Hepatocyte (in vitro differentiated cells): ENCODE results near the gene TWSG1.

Source experiments
- CTCF ChIP-seq: fragments of 200-600 bp; sonication (generic); IDR thresholded peaks from 2 replicates; pipeline ENCODE4 v1.5.1; 2016; ENCODE audit warnings: antibody characterized with exemption, mild to moderate bottlenecking; ENCODE audit not compliant: poor library complexity
- EZH2 ChIP-seq: fragments of 200-600 bp; sonication (generic); IDR thresholded peaks from 2 replicates; pipeline ENCODE4 v1.6.1; 2016; ENCODE audit warnings: antibody characterized with exemption, mild to moderate bottlenecking, borderline replicate concordance
- EZH2phosphoT487 ChIP-seq: fragments of 200-600 bp; sonication (generic); IDR thresholded peaks from one replicate; pipeline ENCODE4 v1.6.1; 2018; ENCODE audit warnings: antibody characterized with exemption, mild to moderate bottlenecking, low read depth, moderate library complexity; ENCODE audit not compliant: unreplicated experiment, severe bottlenecking

- TF ChIP-seq EZH2 (no peak), CTCF (no peak), EZH2phosphoT487 (no peak)
Measured at GRCh38 chr18:9405130-9405529, 70.6 kb downstream of the TWSG1 start.
